SK-N-MC (cell line): ENCODE results near the gene ABCD4.
"Not testable (repeated sequence)": the region's sequence is repeated elsewhere in the genome, so short reads cannot be mapped to it uniquely, and the experiment has no call there.

Source experiments
- DNase-seq: peaks from one replicate; pipeline ENCODE4 v3.0.0-alpha.2; 2011; ENCODE audit warnings: low read depth, low spot score
- H3K27ac ChIP-seq: fragments of 200-600 bp; sonication (generic); 2 replicates; pipeline ENCODE4 v1.5.1; 2016; ENCODE audit warnings: mixed run types
- H3K36me3 ChIP-seq: fragments of 200-600 bp; sonication (generic); 2 replicates; pipeline ENCODE4 v1.6.1; 2017; ENCODE audit warnings: antibody characterized with exemption, low read length, mixed read lengths; ENCODE audit not compliant: insufficient read depth
- H3K4me3 ChIP-seq: fragments of 200-600 bp; sonication (generic); 2 replicates; pipeline ENCODE4 v1.5.1; 2016
- H3K9ac ChIP-seq: fragments of 200-600 bp; sonication (generic); 2 replicates; pipeline ENCODE4 v1.8.0; 2017; ENCODE audit warnings: mixed run types, mixed read lengths; ENCODE audit not compliant: insufficient read length
- H3K9me3 ChIP-seq: fragments of 200-600 bp; sonication (generic); 2 replicates; pipeline ENCODE4 v1.6.1; 2017; ENCODE audit warnings: low read depth, mild to moderate bottlenecking, antibody characterized with exemption, low read length, moderate library complexity, mixed read lengths
- EZH2 ChIP-seq: fragments of 200-600 bp; sonication (generic); IDR thresholded peaks from one replicate; pipeline ENCODE4 v1.6.1; 2017; ENCODE audit warnings: antibody characterized with exemption
- FOXP2 ChIP-seq: optimal IDR thresholded peaks from 2 replicates; pipeline ENCODE3; 2011; ENCODE audit warnings: mild to moderate bottlenecking, moderate library complexity; ENCODE audit not compliant: insufficient read depth; ENCODE audit errors: extremely low read length, control extremely low read depth
- POLR2AphosphoS5 ChIP-seq: IDR thresholded peaks from 2 replicates; pipeline ENCODE4 v1.6.1; 2012; ENCODE audit warnings: mild to moderate bottlenecking, low read depth, low read length, borderline replicate concordance

ABCD4 gene

GRCh38 chr14:74293606-74294005 is 9.1 kb downstream of the ABCD4 start:
- TF ChIP-seq FOXP2 (no peak), EZH2 (no peak), POLR2AphosphoS5 (no peak)
- Histone ChIP-seq H3K9ac (no peak overlapping the region), H3K4me3 (no peak overlapping the region), H3K9me3 (no peaks in the 10 kb centered on the region), H3K36me3 (peaks cover 9% of the 10 kb centered on the region; the same call in 1 of the 2 replicates), H3K27ac (no peak overlapping the region)
- no peak for DNase-seq

- no peak for DNase-seq
- H3K9ac ChIP-seq: no peak overlapping the region
Measured at GRCh38 chr14:74292061-74292460, 10.7 kb downstream of the ABCD4 start.

GRCh38 chr14:74290415-74290814 is 12.3 kb downstream of the ABCD4 start:
- TF ChIP-seq FOXP2: no peak
- TF ChIP-seq EZH2: no peak
- TF ChIP-seq POLR2AphosphoS5: no peak
- no peaks in the 10 kb centered on the region for H3K9me3 ChIP-seq
- H3K4me3 ChIP-seq: no peak overlapping the region
- no peak for DNase-seq
- H3K27ac ChIP-seq: no peak overlapping the region
- peaks cover 11% of the 10 kb centered on the region; the same call in 1 of the 2 replicates for H3K36me3 ChIP-seq
- H3K9ac ChIP-seq: no peak overlapping the region

More at GRCh38 chr14:74292061-74292460, 10.7 kb downstream of the ABCD4 start:
- Histone ChIP-seq H3K9me3 (no peaks in the 10 kb centered on the region), H3K4me3 (no peak overlapping the region), H3K36me3 (peaks cover 5% of the 10 kb centered on the region; the same call in 1 of the 2 replicates), H3K27ac (no peak overlapping the region)
- TF ChIP-seq EZH2 (no peak), POLR2AphosphoS5 (no peak), FOXP2 (no peak)

GRCh38 chr14:74289801-74290200 is 12.9 kb downstream of the ABCD4 start:
- no peak overlapping the region for H3K9ac ChIP-seq
- no peak for TF ChIP-seq POLR2AphosphoS5
- TF ChIP-seq FOXP2: no peak
- TF ChIP-seq EZH2: no peak
- no peaks in the 10 kb centered on the region for H3K9me3 ChIP-seq
- no peak for DNase-seq
- H3K27ac ChIP-seq: no peak overlapping the region
- H3K36me3 ChIP-seq: peaks cover 11% of the 10 kb centered on the region; the same call in 1 of the 2 replicates
- no peak overlapping the region for H3K4me3 ChIP-seq

- DNase-seq: no peak
- H3K9ac ChIP-seq: no peak overlapping the region
- no peak overlapping the region for H3K4me3 ChIP-seq
- peaks cover 11% of the 10 kb centered on the region; the same call in 1 of the 2 replicates for H3K36me3 ChIP-seq
- H3K27ac ChIP-seq: no peak overlapping the region
- H3K9me3 ChIP-seq: no peaks in the 10 kb centered on the region
- TF ChIP-seq EZH2: no peak
- TF ChIP-seq FOXP2: no peak
- TF ChIP-seq POLR2AphosphoS5: no peak
Measured at GRCh38 chr14:74286736-74287135, 16.0 kb downstream of the ABCD4 start.

GRCh38 chr14:74281069-74281468 is 21.7 kb downstream of the ABCD4 start:
- no peak overlapping the region for H3K27ac ChIP-seq
- H3K4me3 ChIP-seq: no peak overlapping the region
- no peak for DNase-seq
- peaks cover 2% of the 10 kb centered on the region; the same call in 1 of the 2 replicates for H3K36me3 ChIP-seq
- H3K9ac ChIP-seq: no peak overlapping the region
- TF ChIP-seq EZH2: no peak
- H3K9me3 ChIP-seq: no peaks in the 10 kb centered on the region

- no peak overlapping the region for H3K9ac ChIP-seq
- DNase-seq: no peak
- no peak for TF ChIP-seq FOXP2
- no peak for TF ChIP-seq EZH2
- no peak for TF ChIP-seq POLR2AphosphoS5
Measured at GRCh38 chr14:74278080-74278479, 24.7 kb downstream of the ABCD4 start.

GRCh38 chr14:74275241-74275841 is 27.4 kb downstream of the ABCD4 start:
- Histone ChIP-seq H3K27ac (peak overlapping the region; percentile 90), H3K36me3 (no peaks in the 10 kb centered on the region), H3K9ac (peak overlapping the region; percentile 21), H3K4me3 (peak overlapping the region; percentile 66), H3K9me3 (no peaks in the 10 kb centered on the region)
- DNase-seq: peak; percentile 86
- no peak for TF ChIP-seq EZH2
- 0 out of 2 replicates have a peak, but pooled peaks have one; percentile 23 for TF ChIP-seq POLR2AphosphoS5

More at GRCh38 chr14:74278080-74278479, 24.7 kb downstream of the ABCD4 start:
- Histone ChIP-seq H3K36me3 (no peaks in the 10 kb centered on the region), H3K27ac (no peak overlapping the region), H3K4me3 (no peak overlapping the region), H3K9me3 (no peaks in the 10 kb centered on the region)

- Histone ChIP-seq H3K9ac (no peak overlapping the region), H3K4me3 (no peak overlapping the region), H3K36me3 (no peaks in the 10 kb centered on the region), H3K27ac (no peak overlapping the region), H3K9me3 (no peaks in the 10 kb centered on the region)
- TF ChIP-seq FOXP2: no peak
- TF ChIP-seq EZH2: no peak
- TF ChIP-seq POLR2AphosphoS5: no peak
- DNase-seq: no peak
Measured at GRCh38 chr14:74271365-74271764, 31.4 kb downstream of the ABCD4 start.

- not testable (repeated sequence) for H3K4me3 ChIP-seq, H3K9ac ChIP-seq, H3K36me3 ChIP-seq, H3K27ac ChIP-seq, DNase-seq, H3K9me3 ChIP-seq
Measured at GRCh38 chr14:74270382-74271177, 32.2 kb downstream of the ABCD4 start.
